GM18502 (cell line): ENCODE data around the gene MALAT1.
A peak's percentile ranks its signal among the peaks of the same experiment; 100 is the strongest.
"Not testable (repeated sequence)": the region's sequence is repeated elsewhere in the genome, so short reads cannot be mapped to it uniquely, and the experiment has no call there.

Experiments used
- ATAC-seq: cut with Tn5 transposase; IDR thresholded peaks from one replicate; pipeline ENCODE4 v1.9.1; 2021; ENCODE audit warnings: mild to moderate bottlenecking; ENCODE audit not compliant: unreplicated experiment, poor library complexity

MALAT1 gene

DNA sequence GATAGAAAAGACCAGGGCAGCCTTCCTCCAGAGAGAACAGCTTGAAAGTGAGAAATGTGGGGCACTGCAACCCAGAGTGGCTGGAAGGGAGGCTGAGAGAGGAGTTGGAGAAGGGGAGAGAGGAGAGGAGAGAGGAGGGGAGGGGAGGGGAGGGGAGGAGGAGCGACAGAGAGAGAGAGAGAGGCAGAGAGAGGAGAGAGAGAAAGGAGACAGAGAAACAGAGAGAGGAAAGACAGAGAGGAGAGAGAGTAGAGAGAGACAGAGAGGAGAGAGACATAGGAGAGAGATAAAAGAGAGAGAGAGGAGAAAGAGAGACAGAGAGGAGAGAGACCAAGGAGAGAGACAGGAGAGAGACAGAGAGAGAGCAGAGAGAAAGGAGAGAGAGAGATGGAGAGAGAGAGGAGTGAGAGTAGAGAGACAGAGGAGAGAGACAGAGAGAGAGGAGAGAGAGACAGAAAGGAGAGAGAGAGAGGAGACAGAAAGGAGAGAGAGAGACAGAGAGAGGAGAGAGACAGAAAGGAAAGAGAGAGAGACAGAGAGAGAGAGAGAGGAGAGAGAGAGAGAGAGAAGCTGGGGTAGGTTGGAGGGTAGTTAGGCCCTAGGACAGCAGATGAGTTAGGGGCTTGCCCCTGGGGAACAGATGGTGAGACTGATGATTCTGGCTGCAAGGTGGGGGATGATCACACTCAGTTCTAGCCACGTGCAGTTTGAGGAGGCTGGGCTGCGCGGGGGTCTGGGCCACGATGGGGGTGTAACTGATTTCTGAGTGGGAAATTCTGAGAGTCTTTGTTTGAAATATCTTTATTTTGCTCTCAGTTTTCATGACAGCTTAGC lies 17.5 kb downstream of the MALAT1 start:
- no peak for ATAC-seq

DNA sequence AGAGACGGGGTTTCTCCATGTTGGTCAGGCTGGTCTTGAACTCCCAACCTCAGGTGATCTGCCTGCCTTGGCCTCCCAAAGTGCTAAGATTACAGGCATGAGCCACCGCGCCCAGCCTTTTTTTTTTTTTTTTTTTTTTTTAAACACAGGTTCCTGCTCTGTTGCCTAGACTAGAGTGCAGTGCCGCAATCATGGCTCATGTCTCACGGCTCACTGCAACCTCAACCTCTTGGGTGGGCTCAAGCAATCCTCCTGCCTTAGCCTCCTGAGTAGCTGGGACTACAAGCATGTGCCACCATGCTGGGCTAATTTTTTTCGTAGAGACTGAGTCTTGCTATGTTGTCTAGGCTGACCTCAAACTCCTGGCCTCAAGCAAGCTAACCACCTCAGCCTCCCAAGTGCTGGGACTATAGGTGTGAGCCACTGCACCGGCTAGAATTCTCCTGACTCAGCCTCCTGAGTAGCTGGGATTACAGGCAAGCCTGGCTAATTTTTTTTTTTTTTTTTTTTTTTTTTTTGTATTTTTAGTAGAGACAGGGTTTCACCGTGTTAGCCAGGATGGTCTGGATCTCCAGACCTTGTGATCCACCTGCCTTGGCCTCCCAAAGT lies 20.2 kb downstream of the MALAT1 start:
- not testable (repeated sequence) for ATAC-seq

DNA sequence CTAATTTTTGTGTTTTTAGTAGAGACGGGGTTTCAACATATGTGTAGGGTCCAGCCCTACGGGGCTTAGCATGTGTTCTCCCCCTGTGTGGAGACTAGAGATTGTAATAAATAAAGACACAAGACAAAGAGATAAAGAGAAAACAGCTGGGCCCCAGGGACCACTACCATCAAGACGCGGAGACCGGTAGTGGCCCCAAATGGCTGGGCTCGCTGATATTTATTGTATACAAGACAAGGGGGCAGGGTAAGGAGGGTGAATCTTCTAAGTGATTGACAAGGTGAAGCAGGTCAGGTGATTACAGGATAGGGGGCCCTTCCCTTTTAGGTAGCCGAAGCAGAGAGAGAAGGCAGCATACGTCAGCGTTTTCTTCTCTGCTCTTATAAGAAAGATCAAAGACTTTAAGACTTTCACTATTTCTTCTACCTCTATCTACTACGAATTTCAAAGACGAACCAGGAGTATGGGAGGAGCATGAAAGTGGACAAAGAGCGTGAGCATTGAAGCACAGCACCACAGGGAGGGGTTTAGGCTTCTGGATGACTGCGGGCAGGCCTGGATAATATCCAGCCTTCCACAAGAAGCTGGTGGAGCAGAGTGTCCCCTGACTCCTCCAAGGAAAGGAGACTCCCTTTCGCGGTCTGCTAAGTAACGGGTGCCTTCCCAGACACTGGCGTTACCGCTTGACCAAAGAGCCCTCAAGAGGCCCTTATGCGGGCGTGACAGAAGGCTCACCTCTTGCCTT lies 23.1 kb downstream of the MALAT1 start:
- ATAC-seq, result not testable (repeated sequence)

DNA sequence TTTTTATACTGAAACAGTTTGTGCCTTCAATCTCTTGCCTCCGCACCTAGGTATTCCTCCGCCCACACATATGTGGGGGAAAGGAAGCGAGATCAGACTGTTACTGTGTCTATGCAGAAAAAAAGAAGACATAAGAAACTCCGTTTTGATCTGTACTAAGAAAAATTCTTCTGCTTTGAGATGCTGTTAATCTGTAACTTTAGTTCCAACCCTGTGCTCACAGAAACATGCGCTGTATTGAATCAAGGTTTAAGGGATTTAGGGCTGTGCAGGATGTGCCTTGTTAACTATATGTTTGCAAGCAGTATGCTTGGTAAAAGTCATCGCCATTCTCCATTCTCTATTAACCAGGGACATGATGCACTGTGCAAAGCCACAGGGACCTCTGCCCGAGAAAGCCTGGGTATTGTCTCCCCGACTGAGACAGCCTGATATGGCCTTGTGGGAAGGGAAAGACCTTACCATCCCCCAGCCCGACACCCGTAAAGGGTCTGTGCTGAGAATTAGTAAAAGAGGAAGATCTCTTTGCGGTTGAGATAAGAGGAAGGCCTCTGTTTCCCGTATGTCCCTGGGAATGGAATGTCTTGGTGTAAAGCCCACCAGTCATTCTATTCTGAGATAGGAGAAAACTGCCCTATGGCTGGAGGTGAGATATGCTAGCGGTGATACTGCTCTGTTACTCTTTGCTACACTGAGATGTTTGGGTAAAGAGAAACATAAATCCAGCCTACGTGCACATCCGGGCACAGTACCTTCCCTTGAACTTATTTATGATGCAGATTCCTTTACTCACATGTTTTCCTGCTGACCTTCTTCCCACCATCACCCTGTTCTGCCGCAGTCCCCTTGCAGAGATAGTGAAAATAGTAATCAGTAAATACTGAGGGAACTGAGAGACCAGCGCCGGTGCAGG lies 24.1 kb downstream of the MALAT1 start:
- not testable (repeated sequence) for ATAC-seq

DNA sequence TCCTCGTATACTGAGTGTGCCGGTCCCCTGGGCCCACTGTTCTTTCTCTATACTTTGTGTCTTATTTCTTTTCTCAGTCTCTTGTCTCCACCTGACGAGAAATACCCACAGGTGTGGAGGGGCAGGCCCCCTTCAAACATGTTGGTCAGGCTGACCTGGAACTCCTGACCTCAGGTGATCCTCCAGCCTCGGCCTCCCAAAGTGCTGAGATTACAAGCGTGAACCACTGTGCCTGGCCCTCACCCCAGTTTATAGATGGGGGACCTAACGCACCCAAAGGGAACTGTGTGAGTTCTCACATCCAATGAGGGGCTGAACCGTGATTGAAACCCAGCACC lies 24.8 kb downstream of the MALAT1 start:
- ATAC-seq, result not testable (repeated sequence)

DNA sequence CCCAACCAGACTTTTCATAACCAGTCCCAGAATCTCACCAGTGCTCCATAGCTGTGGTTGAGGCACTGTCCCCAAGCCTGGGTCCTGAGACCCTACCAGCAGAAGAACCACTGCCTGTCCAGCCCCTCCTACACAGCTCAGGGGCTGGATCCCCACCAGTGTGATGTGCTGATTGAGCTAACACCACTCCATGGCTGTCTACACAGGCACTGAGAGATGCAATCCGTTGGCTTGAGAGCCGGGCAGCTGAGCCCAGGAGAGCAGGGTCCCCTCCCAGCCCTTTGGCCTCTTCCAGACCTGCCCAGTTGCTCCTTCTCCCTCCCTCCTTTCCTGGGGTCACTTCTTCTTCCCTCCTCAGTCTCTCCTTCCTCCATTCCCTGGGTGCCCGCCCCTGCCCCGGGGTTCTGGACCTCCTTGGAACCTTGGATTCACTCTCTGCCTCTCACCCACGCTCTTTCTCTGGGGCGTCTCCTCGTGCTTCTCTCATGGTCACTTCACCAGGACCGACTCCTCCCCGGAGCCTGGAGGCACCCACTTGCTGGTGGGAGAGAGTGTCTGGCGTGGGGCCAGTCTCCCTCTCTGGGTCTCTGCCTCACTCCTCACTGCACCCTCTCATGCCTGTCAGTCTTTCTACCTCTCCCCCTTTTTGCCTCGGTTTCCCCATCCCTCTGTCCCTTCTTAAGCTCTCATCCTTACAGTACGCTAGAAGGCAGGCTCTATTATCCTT lies 25.3 kb downstream of the MALAT1 start:
- ATAC-seq, result no peak

DNA sequence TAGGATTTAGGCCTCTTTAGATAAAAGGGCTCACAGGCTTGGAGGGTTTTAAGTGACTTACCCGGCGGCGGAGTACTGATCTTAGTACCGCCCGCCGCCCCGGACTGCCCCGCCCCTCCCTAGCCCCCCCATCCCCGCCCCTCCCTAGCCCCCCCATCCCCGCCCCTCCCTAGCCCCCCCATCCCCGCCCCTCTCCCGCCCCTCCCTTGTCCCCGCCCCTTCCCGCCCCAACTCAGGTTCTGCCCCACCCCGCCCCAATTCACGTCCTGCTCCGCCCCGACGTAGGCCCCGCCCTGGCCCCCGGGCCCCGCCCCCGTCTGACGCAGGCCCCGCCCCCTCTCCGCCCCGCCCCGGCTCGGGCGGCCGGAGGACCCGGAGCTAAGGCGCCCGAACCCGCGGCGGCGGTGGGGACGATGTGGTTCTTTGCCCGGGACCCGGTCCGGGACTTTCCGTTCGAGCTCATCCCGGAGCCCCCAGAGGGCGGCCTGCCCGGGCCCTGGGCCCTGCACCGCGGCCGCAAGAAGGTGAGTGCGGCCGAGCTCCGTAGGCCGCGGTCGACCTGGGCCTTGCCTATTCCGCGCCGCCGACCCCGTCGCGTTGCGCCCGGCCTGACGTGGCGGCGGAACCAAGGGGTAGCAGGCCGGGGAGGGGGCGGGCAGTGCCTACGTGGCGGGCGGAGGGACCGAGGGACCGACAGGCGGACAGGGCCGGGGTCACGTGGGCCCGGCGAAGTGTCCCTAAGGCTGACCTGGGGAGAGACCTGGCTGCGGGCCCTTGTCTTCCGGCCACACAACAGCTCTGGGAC lies 26.1 kb downstream of the MALAT1 start, which contains the start of gene SCYL1:
TSS of gene SCYL1 (plus strand) at position 343 of the 805 bp plus-strand sequence. CDS start at position 414, 71 bp downstream.
- peak; percentile 50 for ATAC-seq

DNA sequence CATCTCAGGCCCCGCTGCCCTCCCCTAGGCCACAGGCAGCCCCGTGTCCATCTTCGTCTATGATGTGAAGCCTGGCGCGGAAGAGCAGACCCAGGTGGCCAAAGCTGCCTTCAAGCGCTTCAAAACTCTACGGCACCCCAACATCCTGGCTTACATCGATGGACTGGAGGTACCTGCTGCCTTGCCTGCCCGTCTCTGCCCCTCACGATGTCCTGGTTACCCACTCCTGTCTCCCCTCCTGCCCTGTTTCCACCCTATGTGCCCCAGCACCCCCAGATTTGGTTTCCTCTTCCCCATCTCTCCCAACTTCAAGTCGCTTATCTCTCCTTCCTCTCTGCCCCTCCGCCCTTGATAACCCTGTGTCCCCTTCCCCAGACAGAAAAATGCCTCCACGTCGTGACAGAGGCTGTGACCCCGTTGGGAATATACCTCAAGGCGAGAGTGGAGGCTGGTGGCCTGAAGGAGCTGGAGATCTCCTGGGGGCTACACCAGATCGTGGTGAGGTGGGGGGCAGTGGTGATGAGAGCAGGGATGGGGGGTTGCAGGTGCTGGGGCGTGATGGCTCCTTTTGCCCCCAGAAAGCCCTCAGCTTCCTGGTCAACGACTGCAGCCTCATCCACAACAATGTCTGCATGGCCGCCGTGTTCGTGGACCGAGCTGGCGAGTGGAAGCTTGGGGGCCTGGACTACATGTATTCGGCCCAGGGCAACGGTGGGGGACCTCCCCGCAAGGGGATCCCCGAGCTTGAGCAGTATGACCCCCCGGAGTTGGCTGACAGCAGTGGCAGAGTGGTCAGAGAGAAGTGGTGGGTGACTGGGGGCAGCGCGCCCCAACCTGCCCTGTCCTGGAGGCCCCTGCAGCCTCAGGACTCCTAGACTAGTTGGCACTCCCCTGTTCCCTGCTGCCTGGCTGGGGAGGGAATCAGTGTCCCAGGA lies 27.0 kb downstream of the MALAT1 start:
- no peak for ATAC-seq

DNA sequence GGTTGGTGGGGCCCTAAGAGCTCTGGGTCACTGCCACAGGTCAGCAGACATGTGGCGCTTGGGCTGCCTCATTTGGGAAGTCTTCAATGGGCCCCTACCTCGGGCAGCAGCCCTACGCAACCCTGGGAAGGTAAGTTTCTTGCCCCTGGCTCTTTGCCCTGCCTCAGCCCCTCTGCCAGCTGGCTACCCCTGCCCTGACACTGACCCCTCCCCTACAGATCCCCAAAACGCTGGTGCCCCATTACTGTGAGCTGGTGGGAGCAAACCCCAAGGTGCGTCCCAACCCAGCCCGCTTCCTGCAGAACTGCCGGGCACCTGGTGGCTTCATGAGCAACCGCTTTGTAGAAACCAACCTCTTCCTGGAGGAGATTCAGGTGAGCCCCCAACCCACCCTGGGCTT lies 27.9 kb downstream of the MALAT1 start:
- ATAC-seq, result no peak

DNA sequence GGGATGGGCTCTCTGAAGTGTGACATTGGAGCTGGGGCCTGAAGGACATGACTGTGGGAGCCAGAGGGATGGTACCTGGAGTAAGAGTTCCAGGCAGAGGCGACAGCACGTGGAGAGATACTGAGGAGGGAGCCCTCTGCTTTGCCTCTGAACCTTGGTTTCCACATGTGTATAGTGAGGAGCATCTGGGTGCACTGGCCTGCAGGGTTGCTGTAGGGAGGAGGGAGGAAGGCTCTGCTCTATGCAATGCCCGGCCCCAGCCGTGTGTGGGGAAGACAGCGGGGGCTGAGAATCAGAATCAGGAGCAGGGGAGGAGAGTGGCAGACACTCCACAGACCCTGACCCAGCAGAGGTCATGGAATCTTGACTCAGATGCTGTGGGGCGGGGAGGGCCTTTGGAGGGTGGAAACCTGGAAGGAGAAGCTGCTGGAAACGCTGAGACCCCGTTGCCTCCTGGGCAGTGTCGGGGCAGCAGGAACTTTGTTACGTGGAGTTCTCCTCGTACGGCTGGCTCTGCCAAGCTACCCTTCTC lies 30.0 kb downstream of the MALAT1 start:
- no peak for ATAC-seq

DNA sequence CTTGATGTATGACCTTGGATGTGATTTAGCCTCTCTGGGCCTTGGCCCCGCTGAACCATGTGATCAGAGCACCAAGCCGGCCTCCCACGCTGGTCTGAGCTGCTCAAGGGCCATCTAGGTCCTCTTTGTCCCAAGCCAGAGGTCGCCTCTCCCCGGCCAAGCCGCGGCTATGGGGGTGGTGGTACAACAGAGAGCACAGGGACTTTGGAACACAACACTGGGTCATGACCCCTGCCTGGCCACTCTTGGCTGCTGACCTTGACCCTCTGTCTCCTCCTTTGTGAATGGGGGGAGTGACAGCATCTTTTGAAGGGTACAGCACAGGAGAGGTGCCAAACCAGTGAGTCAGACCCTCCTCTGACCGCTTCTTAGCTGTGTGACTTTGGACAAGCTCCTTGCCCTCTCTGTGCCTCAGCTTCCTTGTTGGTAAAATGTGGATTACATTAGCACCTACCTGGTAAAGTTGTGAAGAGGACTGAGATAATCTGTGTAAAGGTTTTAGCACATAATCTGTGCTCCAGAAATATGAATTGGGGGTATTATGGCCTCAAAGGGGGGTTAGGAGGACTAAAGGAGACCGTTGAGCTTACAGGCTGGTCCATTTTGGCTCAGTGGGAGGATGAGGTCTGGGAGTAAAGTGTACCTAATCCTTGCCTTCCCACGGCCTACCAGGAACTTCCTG lies 30.8 kb downstream of the MALAT1 start:
- ATAC-seq, result no peak

DNA sequence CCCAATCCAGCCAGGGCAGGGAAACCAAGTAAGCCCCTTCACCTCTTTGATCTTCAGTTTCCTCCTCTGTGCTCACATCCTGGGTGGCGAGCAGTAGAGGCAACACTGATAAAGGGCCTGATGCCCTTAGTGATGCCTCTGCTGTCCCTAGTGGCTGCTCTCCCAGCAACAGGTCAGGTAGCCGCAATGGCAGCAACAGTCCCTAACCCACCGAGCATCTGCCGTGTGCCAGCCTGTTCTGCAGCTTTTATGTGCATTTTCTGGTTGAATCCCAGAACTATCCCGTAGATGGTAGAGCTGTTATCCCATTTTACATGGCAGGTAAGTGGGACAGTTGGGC lies 31.3 kb downstream of the MALAT1 start:
- ATAC-seq, result no peak

DNA sequence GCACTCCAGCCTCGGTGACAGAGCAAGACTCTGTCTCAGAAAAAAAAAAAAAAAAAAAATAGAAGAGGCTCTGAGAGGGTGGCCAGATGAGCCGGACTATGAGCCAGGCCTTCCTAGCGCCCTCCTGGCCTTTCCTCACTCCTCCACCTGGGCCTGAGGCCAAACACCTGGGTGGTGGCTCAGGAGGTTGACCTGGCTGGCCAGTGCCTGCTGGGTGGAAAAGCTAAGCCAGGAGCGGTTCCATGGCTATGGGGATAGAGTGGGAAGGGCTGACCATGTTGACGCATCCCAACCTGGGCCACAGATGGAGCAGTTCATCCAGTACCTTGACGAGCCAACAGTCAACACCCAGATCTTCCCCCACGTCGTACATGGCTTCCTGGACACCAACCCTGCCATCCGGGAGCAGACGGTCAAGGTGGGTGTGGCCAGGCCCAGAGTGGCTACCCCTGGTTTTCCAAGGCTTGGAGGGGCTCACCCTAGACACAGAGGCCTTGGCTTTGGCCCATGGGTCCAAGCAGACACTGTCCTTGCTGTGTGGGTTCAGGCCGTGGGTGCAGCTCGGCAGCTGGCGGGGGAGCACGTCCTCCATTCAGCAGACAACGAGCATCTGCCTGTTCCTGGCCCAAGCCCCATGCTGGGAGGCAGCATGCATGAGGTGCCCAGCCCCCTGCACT lies 33.7 kb downstream of the MALAT1 start:
- ATAC-seq, result no peak

DNA sequence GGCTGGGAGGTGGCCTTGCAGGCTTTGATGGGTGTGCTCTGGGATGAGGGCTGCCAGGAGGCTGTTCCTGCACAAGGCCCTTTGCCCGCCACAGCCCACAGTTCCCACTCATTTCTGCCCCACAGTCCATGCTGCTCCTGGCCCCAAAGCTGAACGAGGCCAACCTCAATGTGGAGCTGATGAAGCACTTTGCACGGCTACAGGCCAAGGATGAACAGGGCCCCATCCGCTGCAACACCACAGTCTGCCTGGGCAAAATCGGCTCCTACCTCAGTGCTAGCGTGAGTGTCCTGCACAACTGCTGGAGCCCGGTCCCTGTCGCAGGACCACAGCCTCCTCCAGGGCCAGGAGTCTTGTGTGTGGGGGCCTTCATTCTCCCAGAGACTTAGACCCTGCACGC lies 36.3 kb downstream of the MALAT1 start:
- ATAC-seq, result no peak

DNA sequence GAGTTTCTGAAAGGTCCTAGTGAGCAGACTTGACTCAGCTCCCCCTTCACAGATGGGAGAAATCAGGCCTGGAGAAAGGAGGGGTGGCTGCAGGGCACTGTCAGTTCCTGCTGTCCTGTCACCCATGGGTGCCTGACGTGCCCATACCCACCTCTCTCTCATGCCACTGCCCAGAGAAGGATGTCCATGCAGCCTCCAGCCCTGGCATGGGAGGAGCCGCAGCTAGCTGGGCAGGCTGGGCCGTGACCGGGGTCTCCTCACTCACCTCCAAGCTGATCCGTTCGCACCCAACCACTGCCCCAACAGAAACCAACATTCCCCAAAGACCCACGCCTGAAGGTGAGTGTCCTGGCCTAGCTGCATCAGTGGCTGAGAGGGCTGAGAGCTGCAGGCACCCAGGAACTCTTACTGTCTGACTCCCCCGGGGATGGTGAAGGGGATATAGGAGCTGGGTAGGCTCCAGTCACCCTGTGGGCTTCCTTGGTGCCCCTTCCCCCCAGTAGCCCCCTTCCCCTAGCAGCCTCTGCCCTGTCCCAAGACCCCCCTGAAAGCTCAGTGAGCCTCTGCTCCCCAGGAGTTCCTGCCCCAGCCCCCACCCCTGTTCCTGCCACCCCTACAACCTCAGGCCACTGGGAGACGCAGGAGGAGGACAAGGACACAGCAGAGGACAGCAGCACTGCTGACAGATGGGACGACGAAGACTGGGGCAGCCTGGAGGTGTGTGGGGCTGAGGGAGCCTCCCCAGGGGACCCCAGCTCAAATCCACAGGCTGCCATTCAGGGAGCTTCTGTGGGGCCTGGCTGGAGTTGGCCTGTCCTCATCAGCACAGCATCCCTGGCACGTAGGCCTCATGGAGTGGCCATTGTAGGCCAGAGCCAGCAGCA lies 37.8 kb downstream of the MALAT1 start:
- no peak for ATAC-seq

DNA sequence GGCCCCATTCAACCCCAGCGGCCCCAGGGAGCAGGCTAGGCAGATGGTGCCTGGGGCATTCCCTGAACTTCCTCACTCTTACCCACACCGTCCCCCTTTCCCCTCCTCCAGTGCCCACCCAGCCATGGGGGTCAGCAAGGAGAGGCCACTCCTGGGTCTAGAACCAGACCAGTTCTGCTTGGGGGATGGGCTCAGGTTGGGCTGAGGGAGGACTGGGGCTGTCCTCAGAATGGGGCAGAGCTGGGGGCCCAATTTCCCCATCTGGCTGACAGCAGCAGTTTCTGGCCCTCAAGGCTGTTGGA lies 38.4 kb downstream of the MALAT1 start:
- no peak for ATAC-seq
